Keratinocyte (primary cell): Measurements from ENCODE around the gene ZDHHC23. TPM values are rescaled to one million over a fixed set of nuclear protein-coding genes. Genes with fewer than 3 reads are reported as not detected.

Experiments
- DNase-seq: peaks from one replicate; pipeline ENCODE4 v3.0.0-alpha.2; 2011; ENCODE audit warnings: low read depth, missing footprints, low spot score
- FAIRE-seq: peaks from 2 replicates; lab custom pipeline; 2011; peaks lifted over from hg19 to GRCh38; lab: Jason Lieb, UNC
- H2AFZ ChIP-seq: 2 replicates; pipeline ENCODE4 v1.6.0; 2012; ENCODE audit warnings: low read length, control low read depth, inconsistent platforms; ENCODE audit not compliant: control insufficient read depth
- H3K27ac ChIP-seq: 2 replicates; pipeline ENCODE4 v1.5.1; 2011; ENCODE audit warnings: low read length; ENCODE audit not compliant: control insufficient read depth, insufficient read depth
- H3K27me3 ChIP-seq: 3 replicates; pipeline ENCODE4 v1.6.0; 2011; ENCODE audit warnings: low read length; ENCODE audit not compliant: control insufficient read depth, insufficient read depth; ENCODE audit errors: extremely low read depth
- H3K36me3 ChIP-seq, 2 experiments: 2 replicates in 1 of 2; 3 replicates in 1 of 2; pipeline ENCODE4 v1.5.1; 2011; ENCODE audit warnings: low read length in 2 of 2, mild to moderate bottlenecking in 1 of 2; ENCODE audit not compliant: control insufficient read depth in 2 of 2, insufficient read depth in 2 of 2; ENCODE audit errors: extremely low read depth in 1 of 2
- H3K4me1 ChIP-seq: 3 replicates; pipeline ENCODE4 v1.5.1; 2011; ENCODE audit warnings: low read length; ENCODE audit not compliant: control insufficient read depth, insufficient read depth; ENCODE audit errors: extremely low read depth
- H3K4me2 ChIP-seq: 3 replicates; pipeline ENCODE4 v1.6.0; 2011; ENCODE audit warnings: low read depth, low read length; ENCODE audit not compliant: control insufficient read depth, insufficient read depth; ENCODE audit errors: extremely low read depth
- H3K4me3 ChIP-seq, 3 experiments: fragments of 200-600 bp in 1 of 3; sonication (generic) in 1 of 3; 2 replicates in 2 of 3; 3 replicates in 1 of 3; pipeline ENCODE4 v1.5.1; 2011 to 2016; ENCODE audit warnings: low read length in 3 of 3, mild to moderate bottlenecking in 3 of 3, control low read depth in 2 of 3, inconsistent platforms in 1 of 3, low read depth in 1 of 3, mixed read lengths in 1 of 3, mixed run types in 1 of 3, moderate library complexity in 1 of 3; ENCODE audit not compliant: control insufficient read depth in 2 of 3, insufficient read depth in 2 of 3; ENCODE audit errors: extremely low read depth in 1 of 3
- H3K79me2 ChIP-seq: 2 replicates; pipeline ENCODE4 v1.6.0; 2012; ENCODE audit warnings: low read length; ENCODE audit not compliant: control insufficient read depth, insufficient read depth
- H3K9ac ChIP-seq: 3 replicates; pipeline ENCODE4 v1.6.0; 2011; ENCODE audit warnings: low read length; ENCODE audit not compliant: control insufficient read depth, insufficient read depth; ENCODE audit errors: extremely low read depth
- H3K9me1 ChIP-seq: 3 replicates; pipeline ENCODE4 v1.6.0; 2011; ENCODE audit warnings: low read length; ENCODE audit not compliant: control insufficient read depth, insufficient read depth; ENCODE audit errors: extremely low read depth
- H3K9me3 ChIP-seq: 2 replicates; pipeline ENCODE4 v1.5.1; 2012; ENCODE audit warnings: low read depth, low read length; ENCODE audit not compliant: control insufficient read depth
- H4K20me1 ChIP-seq: 3 replicates; pipeline ENCODE4 v1.6.0; 2011; ENCODE audit warnings: low read length; ENCODE audit not compliant: control insufficient read depth, insufficient read depth; ENCODE audit errors: extremely low read depth
- CTCF ChIP-seq, 3 experiments: IDR thresholded peaks in 1 of 3; conservative IDR thresholded peaks in 1 of 3; optimal IDR thresholded peaks in 1 of 3; 2 replicates in 2 of 3; 3 replicates in 1 of 3; pipeline versions ENCODE3 to v1.5.1; 2011; ENCODE audit warnings: low read length in 3 of 3, mild to moderate bottlenecking in 3 of 3, moderate library complexity in 2 of 3, control low read depth in 1 of 3, inconsistent platforms in 1 of 3; ENCODE audit not compliant: insufficient read depth in 2 of 3; ENCODE audit errors: extremely low read depth in 1 of 3
- EZH2 ChIP-seq: IDR thresholded peaks from one replicate; pipeline ENCODE4 v1.6.1; 2012; ENCODE audit warnings: inconsistent platforms, mild to moderate bottlenecking, low read length, moderate library complexity
- dilution Hi-C: fragments of 300-500 bp; cut with MboI; formaldehyde crosslinking; loops from one replicate; pipeline ENCODE4 v1.7.0; 2020; ENCODE audit warnings: low sequenced_read_pairs; ENCODE audit not compliant: extremely low pct_ligation_motif_present
- polyA plus RNA-seq, 5 experiments: library from polyadenylated mRNA; depleted of rRNA in 3 of 5; stranded (reverse) in 3 of 5; stranded (forward) in 1 of 5; unstranded in 1 of 5; fragments of >200 nt; gene quantifications; 1 replicate in 1 of 5; 2 replicates in 3 of 5; 3 replicates in 1 of 5; pipeline versions ENCODE4 v1.2.1 to v1.2.3, GENCODE V29; 2011 to 2012; ENCODE audit warnings: missing spikeins in 2 of 5, low read depth in 1 of 5, low replicate concordance in 1 of 5

ZDHHC23 gene
- polyA plus RNA-seq, 1 donor (not counting 4 experiments of a cell fraction or from before 2014, with no cell fraction given): 2.3 TPM

DNA sequence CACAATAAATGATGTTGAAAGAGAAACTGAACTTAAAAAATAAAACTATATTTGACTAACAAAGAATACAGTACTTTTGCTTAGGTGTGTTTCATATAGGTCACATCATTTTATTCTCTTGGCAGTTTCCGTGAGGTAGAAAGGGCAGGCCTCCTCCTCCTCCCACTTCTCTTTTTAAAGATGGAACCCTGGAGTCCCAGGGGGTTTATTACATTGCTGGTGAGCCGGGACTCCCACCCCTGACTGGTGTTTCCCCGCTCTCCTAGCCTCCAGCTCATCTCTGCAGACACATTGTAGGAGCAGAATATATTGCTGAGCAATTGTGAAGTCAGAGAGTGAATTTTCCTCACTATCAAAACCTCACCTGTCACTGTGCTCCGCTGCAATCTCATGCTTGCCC is 30.0 kb downstream of the ZDHHC23 start:
- Histone ChIP-seq H3K27me3 (no peaks in the 10 kb centered on the region), H2AFZ (no peak overlapping the region), H3K4me3 (no peak overlapping the region), H3K4me1 (no peaks in the 10 kb centered on the region), H3K9me1 (no peaks in the 10 kb centered on the region), H3K27ac (no peak overlapping the region), H3K36me3 (no peaks in the 10 kb centered on the region), H4K20me1 (no peaks in the 10 kb centered on the region), H3K9me3 (no peaks in the 10 kb centered on the region), H3K4me2 (no peak overlapping the region), H3K79me2 (no peaks in the 10 kb centered on the region), H3K9ac (no peak overlapping the region)
- FAIRE-seq (no peak), DNase-seq (no peak)
- dilution Hi-C loops: no loop called here
- TF ChIP-seq EZH2: no peak
- TF ChIP-seq CTCF (optimal IDR thresholded peaks at IDR 0.05 in 1 of 3, IDR thresholded peaks at IDR 0.05 in 1 of 3, conservative IDR thresholded peaks at IDR 0.05 in 1 of 3; ENCODE audit: extremely low read depth in 1 of 3, insufficient read depth in 2 of 3, low read length in 3 of 3): no peak

- Histone ChIP-seq H3K36me3 (no peaks in the 10 kb centered on the region), H3K4me1 (no peaks in the 10 kb centered on the region), H3K9me1 (no peaks in the 10 kb centered on the region), H3K27me3 (no peaks in the 10 kb centered on the region), H3K27ac (no peak overlapping the region), H3K4me2 (no peak overlapping the region), H4K20me1 (no peaks in the 10 kb centered on the region), H3K79me2 (no peaks in the 10 kb centered on the region), H2AFZ (no peak overlapping the region), H3K9ac (no peak overlapping the region), H3K4me3 (no peak overlapping the region), H3K9me3 (no peaks in the 10 kb centered on the region)
- DNase-seq (no peak), FAIRE-seq (no peak)
- dilution Hi-C loops: no loop called here
- TF ChIP-seq CTCF (optimal IDR thresholded peaks at IDR 0.05 in 1 of 3, IDR thresholded peaks at IDR 0.05 in 1 of 3, conservative IDR thresholded peaks at IDR 0.05 in 1 of 3; ENCODE audit: extremely low read depth in 1 of 3, insufficient read depth in 2 of 3, low read length in 3 of 3) (no peak), EZH2 (no peak)
Measured at GRCh38 chr3:113979916-113980315, 32.1 kb downstream of the ZDHHC23 start.
